Mesendoderm (in vitro differentiated cells): ENCODE data around the gene CCP110.
"Not testable (repeated sequence)": the region's sequence is repeated elsewhere in the genome, so short reads cannot be mapped to it uniquely, and the experiment has no call there.

Experiments used
- DNase-seq: peaks from one replicate; pipeline ENCODE4 v3.0.0; 2013
- H2AK5ac ChIP-seq: 2 replicates; pipeline ENCODE4 v1.6.1; 2013; ENCODE audit warnings: low read length, inconsistent platforms
- H2BK120ac ChIP-seq: 2 replicates; pipeline ENCODE4 v1.6.1; 2013; ENCODE audit warnings: low read depth, mild to moderate bottlenecking, low read length, moderate library complexity, mixed read lengths
- H2BK15ac ChIP-seq: replicated peaks from 2 replicates; pipeline ENCODE4 v1.6.1; 2013; ENCODE audit warnings: low read depth, mild to moderate bottlenecking, moderate library complexity
- H2BK5ac ChIP-seq: 2 replicates; pipeline ENCODE4 v1.6.1; 2013; ENCODE audit warnings: low read length, inconsistent platforms
- H3K18ac ChIP-seq: 2 replicates; pipeline ENCODE4 v1.6.1; 2013; ENCODE audit warnings: mild to moderate bottlenecking, low read length, mixed read lengths
- H3K23ac ChIP-seq: one replicate; pipeline ENCODE4 v1.6.1; 2013; ENCODE audit warnings: low read length
- H3K27ac ChIP-seq: 2 replicates; pipeline ENCODE4 v1.5.1; 2013; ENCODE audit warnings: low read depth, mild to moderate bottlenecking, inconsistent platforms, low read length, moderate library complexity
- H3K27me3 ChIP-seq: 2 replicates; pipeline ENCODE4 v1.6.1; 2013; ENCODE audit warnings: low read length, control low read depth, mild to moderate bottlenecking, inconsistent platforms; ENCODE audit not compliant: insufficient read depth, poor library complexity
- H3K36me3 ChIP-seq: 2 replicates; pipeline ENCODE4 v1.6.1; 2013; ENCODE audit warnings: low read length, inconsistent platforms; ENCODE audit not compliant: control insufficient read depth, insufficient read depth
- H3K4ac ChIP-seq: one replicate; pipeline ENCODE4 v1.6.1; 2013; ENCODE audit warnings: low read depth, mild to moderate bottlenecking, low read length, moderate library complexity
- H3K4me1 ChIP-seq: 2 replicates; pipeline ENCODE4 v1.6.1; 2013; ENCODE audit warnings: low read depth, low read length, inconsistent platforms; ENCODE audit not compliant: control insufficient read depth
- H3K4me2 ChIP-seq: 2 replicates; pipeline ENCODE4 v1.6.1; 2013; ENCODE audit warnings: low read length
- H3K4me3 ChIP-seq: 2 replicates; pipeline ENCODE4 v1.5.1; 2013; ENCODE audit warnings: mild to moderate bottlenecking, low read length
- H3K56ac ChIP-seq: one replicate; pipeline ENCODE4 v1.6.1; 2013; ENCODE audit warnings: low read length
- H3K79me1 ChIP-seq: 2 replicates; pipeline ENCODE4 v1.6.1; 2013; ENCODE audit warnings: low read length, inconsistent platforms
- H3K79me2 ChIP-seq: 2 replicates; pipeline ENCODE4 v1.6.1; 2013; ENCODE audit warnings: mild to moderate bottlenecking, low read length; ENCODE audit not compliant: control insufficient read depth, insufficient read depth
- H3K9ac ChIP-seq: 2 replicates; pipeline ENCODE4 v1.6.1; 2013; ENCODE audit warnings: low read length, inconsistent platforms
- H4K5ac ChIP-seq: one replicate; pipeline ENCODE4 v1.6.1; 2013; ENCODE audit warnings: low read length
- H4K8ac ChIP-seq: one replicate; pipeline ENCODE4 v1.6.1; 2013; ENCODE audit warnings: low read depth, mild to moderate bottlenecking, control low read depth, low read length, moderate library complexity
- WGBS: extraction: QIAGEN DNeasy Blood & Tissue Kit; methylation state at CpG from one replicate; pipeline ENCODE4 v1.1.7; 2013; ENCODE audit warnings: low lambda C conversion rate, missing lambda C conversion rate; ENCODE audit not compliant: insufficient coverage; ENCODE audit errors: extremely low coverage; 5-methylcytosine and 5-hydroxymethylcytosine counted together

CCP110 gene

GRCh38 chr16:19540241-19540970, 16.7 kb downstream of the CCP110 start:
- Histone ChIP-seq H3K56ac (no peak overlapping the region), H3K9ac (no peak overlapping the region), H4K8ac (no peak overlapping the region), H3K36me3 (no peaks in the 10 kb centered on the region), H3K18ac (no peak overlapping the region), H3K4ac (no peak overlapping the region), H2BK120ac (no peak overlapping the region), H2BK5ac (no peak overlapping the region), H3K27ac (no peak overlapping the region), H2BK15ac (no peak overlapping the region), H3K27me3 (no peaks in the 10 kb centered on the region), H3K23ac (no peak overlapping the region), H2AK5ac (no peak overlapping the region), H3K4me1 (no peaks in the 10 kb centered on the region), H3K4me2 (no peak overlapping the region), H3K4me3 (no peak overlapping the region), H3K79me1 (no peaks in the 10 kb centered on the region), H3K79me2 (no peaks in the 10 kb centered on the region), H4K5ac (no peak overlapping the region)
- 100% methylated on average over 2 of the region's 6 CpGs for WGBS
- no peak for DNase-seq

- Histone ChIP-seq H3K4me1 (no peaks in the 10 kb centered on the region), H3K27ac (no peak overlapping the region), H2BK5ac (no peak overlapping the region), H3K4me3 (no peak overlapping the region), H4K8ac (no peak overlapping the region), H3K18ac (no peak overlapping the region), H3K36me3 (no peaks in the 10 kb centered on the region), H3K79me2 (no peaks in the 10 kb centered on the region), H2BK120ac (no peak overlapping the region), H4K5ac (no peak overlapping the region), H3K23ac (no peak overlapping the region), H3K56ac (no peak overlapping the region), H2BK15ac (no peak overlapping the region), H3K79me1 (no peaks in the 10 kb centered on the region), H3K9ac (no peak overlapping the region), H3K4ac (no peak overlapping the region), H2AK5ac (no peak overlapping the region), H3K4me2 (no peak overlapping the region), H3K27me3 (no peaks in the 10 kb centered on the region)
- DNase-seq = no peak
- WGBS = no CpG with 5 or more reads among the region's 3 CpGs
Observed at GRCh38 chr16:19542138-19542821, 18.5 kb downstream of the CCP110 start.

GRCh38 chr16:19543278-19543996, 19.7 kb downstream of the CCP110 start:
- not testable (repeated sequence) for H2BK120ac ChIP-seq, DNase-seq, H3K27me3 ChIP-seq, H3K27ac ChIP-seq, H4K8ac ChIP-seq, H2AK5ac ChIP-seq, H2BK15ac ChIP-seq, H3K79me1 ChIP-seq, H3K4me1 ChIP-seq, H3K36me3 ChIP-seq, H3K18ac ChIP-seq, H4K5ac ChIP-seq, H3K4ac ChIP-seq, H3K4me3 ChIP-seq, H3K9ac ChIP-seq, H2BK5ac ChIP-seq, H3K56ac ChIP-seq, H3K23ac ChIP-seq, H3K79me2 ChIP-seq, H3K4me2 ChIP-seq
- WGBS = no CpG with 5 or more reads among the region's 10 CpGs

- H3K23ac ChIP-seq = no peak overlapping the region
- no peak overlapping the region for H4K5ac ChIP-seq
- WGBS = no CpG with 5 or more reads among the region's 3 CpGs
- no peaks in the 10 kb centered on the region for H3K79me1 ChIP-seq
- H3K4me3 ChIP-seq = no peak overlapping the region
- H4K8ac ChIP-seq = no peak overlapping the region
- no peak for DNase-seq
- H3K56ac ChIP-seq = no peak overlapping the region
- H3K79me2 ChIP-seq = no peaks in the 10 kb centered on the region
- no peak overlapping the region for H2BK120ac ChIP-seq
- H2BK5ac ChIP-seq = no peak overlapping the region
- H2BK15ac ChIP-seq = no peak overlapping the region
- no peak overlapping the region for H3K9ac ChIP-seq
- H3K4me2 ChIP-seq = no peak overlapping the region
- H3K27ac ChIP-seq = no peak overlapping the region
- H3K4ac ChIP-seq = no peak overlapping the region
- H3K27me3 ChIP-seq = no peaks in the 10 kb centered on the region
- H2AK5ac ChIP-seq = no peak overlapping the region
- H3K36me3 ChIP-seq = no peaks in the 10 kb centered on the region
- no peaks in the 10 kb centered on the region for H3K4me1 ChIP-seq
- no peak overlapping the region for H3K18ac ChIP-seq
Observed at GRCh38 chr16:19548144-19548543, 24.4 kb downstream of the CCP110 start.

GRCh38 chr16:19549673-19550072, 25.9 kb downstream of the CCP110 start:
- no peak for DNase-seq
- Histone ChIP-seq H2BK5ac (no peak overlapping the region), H3K27ac (no peak overlapping the region), H3K23ac (no peak overlapping the region), H4K5ac (no peak overlapping the region), H3K4me2 (no peak overlapping the region), H3K4me1 (no peaks in the 10 kb centered on the region), H2BK120ac (no peak overlapping the region), H4K8ac (no peak overlapping the region), H3K4me3 (no peak overlapping the region), H3K4ac (no peak overlapping the region), H3K79me1 (no peaks in the 10 kb centered on the region), H3K18ac (no peak overlapping the region), H3K36me3 (no peaks in the 10 kb centered on the region), H3K56ac (no peak overlapping the region), H2BK15ac (no peak overlapping the region), H3K27me3 (no peaks in the 10 kb centered on the region), H3K79me2 (no peaks in the 10 kb centered on the region), H3K9ac (no peak overlapping the region), H2AK5ac (no peak overlapping the region)
